ENCODE results near the gene EIF4EBP3. TPM values are rescaled to one million over a fixed set of nuclear protein-coding genes. Genes with fewer than 3 reads are reported as not detected.
"Not testable (repeated sequence)": the region's sequence is repeated elsewhere in the genome, so short reads cannot be mapped to it uniquely, and the experiment has no call there.

Gene EIF4EBP3
- total RNA-seq, 1 experiment from 2014 or later = 7.3 TPM

DNA sequence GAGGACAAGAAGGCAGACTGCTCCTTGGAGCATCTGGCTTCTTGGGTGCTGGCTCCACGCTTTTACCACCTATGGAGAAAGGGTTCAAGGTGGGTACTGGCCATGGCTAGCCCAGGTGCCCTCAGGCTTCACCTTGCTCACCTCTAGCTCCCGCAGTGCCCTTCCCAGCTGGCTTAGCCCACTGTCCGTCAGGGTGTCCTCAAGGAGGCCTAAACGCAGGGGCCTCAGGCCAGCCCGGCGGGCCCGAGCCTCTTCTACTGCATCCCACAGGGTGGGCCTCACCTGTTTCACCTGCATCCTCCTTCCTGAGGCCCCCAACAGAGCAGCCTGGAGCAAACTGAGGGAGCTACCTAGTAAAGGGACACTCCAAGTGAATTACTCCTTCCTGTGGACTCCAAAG is 26.2 kb downstream of the EIF4EBP3 start:
- Histone ChIP-seq H4K20me1 (ENCODE audit: insufficient read depth, low read depth, low read length) (no peaks in the 10 kb centered on the region; the same call in 1 of the 2 replicates), H3K9me2 (replicated peaks; ENCODE audit: insufficient read depth, low read length) (no peaks in the 10 kb centered on the region), H3K4me1 (ENCODE audit: low read length) (no peaks in the 10 kb centered on the region), H3K27me3 (ENCODE audit: low read length) (no peaks in the 10 kb centered on the region), H3K9ac (ENCODE audit: low read length) (no peak overlapping the region), H3K36me3 (ENCODE audit: insufficient read depth, low read length) (no peaks in the 10 kb centered on the region), H3K79me2 (ENCODE audit: low read length) (no peaks in the 10 kb centered on the region), H3K4me3 (ENCODE audit: low read length) (no peak overlapping the region), H2AFZ (ENCODE audit: low read length) (no peak overlapping the region), H3K4me2 (ENCODE audit: low read depth, low read length, poor library complexity, severe bottlenecking) (no peak overlapping the region), H3K27ac (ENCODE audit: low read length) (no peak overlapping the region), H3K9me3 (ENCODE audit: low read length) (no peaks in the 10 kb centered on the region)
- no peak for DNase-seq

DNA sequence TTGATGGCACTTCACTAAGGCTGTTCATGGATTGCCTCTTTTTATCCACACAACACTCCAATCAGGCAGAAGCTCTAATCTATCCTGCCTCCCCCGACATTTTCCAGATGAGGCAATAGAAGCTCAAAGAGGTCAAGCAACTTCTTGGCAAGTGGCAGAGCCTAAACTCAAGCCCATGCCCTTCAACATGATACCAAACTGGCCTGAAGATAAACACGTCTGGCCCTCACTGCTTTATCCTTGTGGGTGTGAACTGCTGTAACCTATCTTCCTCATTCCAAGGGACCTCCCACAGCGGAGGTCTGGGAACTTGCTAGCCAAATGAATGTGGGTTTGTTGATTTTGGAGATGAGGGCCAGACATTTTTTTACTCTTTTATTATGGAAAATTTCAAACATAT is 26.7 kb downstream of the EIF4EBP3 start:
- Histone ChIP-seq H3K79me2 (ENCODE audit: low read length) (no peaks in the 10 kb centered on the region), H3K4me1 (ENCODE audit: low read length) (no peaks in the 10 kb centered on the region), H3K36me3 (ENCODE audit: insufficient read depth, low read length) (no peaks in the 10 kb centered on the region), H4K20me1 (ENCODE audit: insufficient read depth, low read depth, low read length) (no peaks in the 10 kb centered on the region; the same call in 1 of the 2 replicates), H3K4me2 (ENCODE audit: low read depth, low read length, poor library complexity, severe bottlenecking) (no peak overlapping the region), H3K27me3 (ENCODE audit: low read length) (no peaks in the 10 kb centered on the region), H2AFZ (ENCODE audit: low read length) (no peak overlapping the region), H3K4me3 (ENCODE audit: low read length) (no peak overlapping the region), H3K9me3 (ENCODE audit: low read length) (no peaks in the 10 kb centered on the region), H3K9me2 (replicated peaks; ENCODE audit: insufficient read depth, low read length) (no peaks in the 10 kb centered on the region), H3K9ac (ENCODE audit: low read length) (no peak overlapping the region), H3K27ac (ENCODE audit: low read length) (no peak overlapping the region)
- no peak for DNase-seq

DNA sequence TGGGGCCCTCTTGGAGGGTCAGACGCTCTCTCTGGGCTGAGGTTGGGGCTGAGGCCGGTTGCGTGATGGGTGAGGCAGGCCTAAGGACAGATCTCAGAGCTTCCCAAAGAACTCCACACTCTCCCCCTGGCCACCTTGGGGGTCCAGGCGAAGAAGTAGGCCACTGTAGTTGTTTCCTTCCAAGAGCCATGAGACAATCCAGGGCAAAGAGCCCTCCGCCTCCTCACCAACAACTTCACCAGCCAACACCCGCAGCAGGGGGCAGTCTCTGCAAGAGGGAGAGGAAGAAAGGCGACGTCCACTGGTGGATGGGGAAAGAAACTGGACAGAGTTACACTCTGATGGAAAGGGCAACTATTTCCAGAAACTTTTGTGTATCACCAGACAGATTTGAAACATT is 27.8 kb downstream of the EIF4EBP3 start:
- Histone ChIP-seq H3K9me3 (ENCODE audit: low read length) (no peaks in the 10 kb centered on the region), H3K4me3 (ENCODE audit: low read length) (no peak overlapping the region), H3K36me3 (ENCODE audit: insufficient read depth, low read length) (no peaks in the 10 kb centered on the region), H3K79me2 (ENCODE audit: low read length) (no peaks in the 10 kb centered on the region), H3K4me2 (ENCODE audit: low read depth, low read length, poor library complexity, severe bottlenecking) (no peak overlapping the region), H3K9me2 (replicated peaks; ENCODE audit: insufficient read depth, low read length) (no peaks in the 10 kb centered on the region), H4K20me1 (ENCODE audit: insufficient read depth, low read depth, low read length) (no peaks in the 10 kb centered on the region), H3K27ac (ENCODE audit: low read length) (no peak overlapping the region), H2AFZ (ENCODE audit: low read length) (no peak overlapping the region), H3K9ac (ENCODE audit: low read length) (no peak overlapping the region), H3K4me1 (ENCODE audit: low read length) (no peaks in the 10 kb centered on the region), H3K27me3 (ENCODE audit: low read length) (no peaks in the 10 kb centered on the region)
- no peak for DNase-seq

DNA sequence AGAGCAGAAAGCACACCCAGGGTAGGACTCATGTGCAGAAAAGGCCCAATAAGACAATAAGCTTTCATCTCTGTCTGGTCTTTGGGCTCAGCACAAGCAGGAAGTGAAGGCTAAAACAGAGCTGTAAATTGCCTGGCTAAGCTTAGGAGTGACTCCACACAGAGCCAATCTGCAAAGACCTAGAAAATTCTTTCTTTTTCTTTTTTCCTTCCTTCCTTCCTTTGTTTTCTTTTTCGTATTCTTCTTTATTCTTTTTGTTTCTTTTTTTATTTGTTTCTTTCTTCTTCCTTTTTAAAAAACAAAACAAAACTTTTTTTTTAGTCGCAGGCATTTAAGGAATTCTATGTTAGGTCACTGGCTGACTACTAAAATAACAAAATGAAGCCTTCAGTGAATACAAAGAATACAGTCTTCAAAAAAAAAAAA is 29.3 kb downstream of the EIF4EBP3 start:
- no peaks in the 10 kb centered on the region for H3K4me1 ChIP-seq (ENCODE audit: low read length)
- no peak overlapping the region for H3K4me3 ChIP-seq (ENCODE audit: low read length)
- no peak overlapping the region for H3K9ac ChIP-seq (ENCODE audit: low read length)
- no peaks in the 10 kb centered on the region for H4K20me1 ChIP-seq (ENCODE audit: insufficient read depth, low read depth, low read length)
- H3K79me2 ChIP-seq (ENCODE audit: low read length) = no peaks in the 10 kb centered on the region
- no peaks in the 10 kb centered on the region for H3K36me3 ChIP-seq (ENCODE audit: insufficient read depth, low read length)
- no peaks in the 10 kb centered on the region for H3K9me2 ChIP-seq (replicated peaks; ENCODE audit: insufficient read depth, low read length)
- DNase-seq = no peak
- no peaks in the 10 kb centered on the region for H3K27me3 ChIP-seq (ENCODE audit: low read length)
- no peaks in the 10 kb centered on the region for H3K9me3 ChIP-seq (ENCODE audit: low read length)
- H3K4me2 ChIP-seq (ENCODE audit: low read depth, low read length, poor library complexity, severe bottlenecking) = no peak overlapping the region
- no peak overlapping the region for H3K27ac ChIP-seq (ENCODE audit: low read length)
- H2AFZ ChIP-seq (ENCODE audit: low read length) = no peak overlapping the region

DNA sequence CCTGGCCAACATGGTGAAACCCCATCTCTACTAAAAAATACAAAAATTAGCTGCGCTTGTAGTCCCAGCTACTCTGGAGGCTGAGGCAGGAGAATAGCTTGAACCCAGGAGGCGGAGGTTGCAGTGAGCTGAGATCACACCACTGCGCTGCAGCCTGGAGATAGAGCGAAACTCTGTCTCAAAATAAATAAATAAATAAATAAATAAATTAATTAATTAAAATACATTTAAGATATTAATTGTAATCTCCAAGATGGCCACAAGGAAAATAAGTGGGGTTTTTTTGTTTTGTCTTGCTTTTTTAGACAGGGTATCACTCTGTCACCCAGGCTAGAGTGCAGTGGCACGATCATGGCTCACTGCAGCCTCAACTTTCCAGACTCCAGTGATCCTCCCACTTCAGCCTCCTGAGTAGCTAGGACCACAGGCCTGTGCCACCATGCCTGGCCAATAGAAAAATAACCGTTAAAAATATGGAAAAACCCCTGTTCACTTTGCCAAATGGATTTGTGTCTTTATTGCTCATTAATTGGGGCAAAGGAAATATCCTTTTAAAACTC is 31.8 kb downstream of the EIF4EBP3 start:
- H3K9ac ChIP-seq (ENCODE audit: low read length); H3K27ac ChIP-seq (ENCODE audit: low read length): not testable (repeated sequence)

DNA sequence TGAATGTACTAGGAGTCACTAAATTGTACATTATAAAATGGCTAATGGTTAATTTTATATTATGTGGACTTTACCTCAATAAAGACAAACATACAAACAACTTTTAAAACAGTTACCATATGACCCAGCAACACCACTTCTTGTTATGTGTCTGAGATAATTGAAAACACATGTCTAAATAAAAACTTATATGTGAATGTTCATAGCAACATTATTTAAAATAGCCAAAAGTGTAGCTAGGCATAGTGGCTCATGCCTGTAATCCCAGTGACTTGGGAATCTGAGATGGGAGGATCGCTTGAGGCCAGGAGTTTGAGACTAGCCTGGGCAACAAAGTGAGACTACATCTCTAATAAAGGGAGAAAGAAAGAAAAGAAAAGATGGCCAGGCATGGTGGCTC is 40.0 kb downstream of the EIF4EBP3 start:
- Histone ChIP-seq H3K9me3 (ENCODE audit: low read length) (no peaks in the 10 kb centered on the region), H2AFZ (ENCODE audit: low read length) (no peak overlapping the region), H4K20me1 (ENCODE audit: insufficient read depth, low read depth, low read length) (no peaks in the 10 kb centered on the region), H3K4me2 (ENCODE audit: low read depth, low read length, poor library complexity, severe bottlenecking) (no peak overlapping the region), H3K4me1 (ENCODE audit: low read length) (no peaks in the 10 kb centered on the region), H3K9ac (ENCODE audit: low read length) (no peak overlapping the region), H3K36me3 (ENCODE audit: insufficient read depth, low read length) (no peaks in the 10 kb centered on the region), H3K27ac (ENCODE audit: low read length) (no peak overlapping the region), H3K27me3 (ENCODE audit: low read length) (no peaks in the 10 kb centered on the region), H3K9me2 (replicated peaks; ENCODE audit: insufficient read depth, low read length) (no peaks in the 10 kb centered on the region), H3K79me2 (ENCODE audit: low read length) (no peaks in the 10 kb centered on the region), H3K4me3 (ENCODE audit: low read length) (no peak overlapping the region)
- DNase-seq = no peak

More for the DNA sequence above, 31.8 kb downstream of the EIF4EBP3 start:
- not testable (repeated sequence) for H3K9me2 ChIP-seq (replicated peaks; ENCODE audit: insufficient read depth, low read length); H3K4me3 ChIP-seq (ENCODE audit: low read length); H3K27me3 ChIP-seq (ENCODE audit: low read length); H3K79me2 ChIP-seq (ENCODE audit: low read length); H4K20me1 ChIP-seq (ENCODE audit: insufficient read depth, low read depth, low read length); H3K36me3 ChIP-seq (ENCODE audit: insufficient read depth, low read length); H2AFZ ChIP-seq (ENCODE audit: low read length); H3K4me2 ChIP-seq (ENCODE audit: low read depth, low read length, poor library complexity, severe bottlenecking); DNase-seq; H3K9me3 ChIP-seq (ENCODE audit: low read length); H3K4me1 ChIP-seq (ENCODE audit: low read length)

DNA sequence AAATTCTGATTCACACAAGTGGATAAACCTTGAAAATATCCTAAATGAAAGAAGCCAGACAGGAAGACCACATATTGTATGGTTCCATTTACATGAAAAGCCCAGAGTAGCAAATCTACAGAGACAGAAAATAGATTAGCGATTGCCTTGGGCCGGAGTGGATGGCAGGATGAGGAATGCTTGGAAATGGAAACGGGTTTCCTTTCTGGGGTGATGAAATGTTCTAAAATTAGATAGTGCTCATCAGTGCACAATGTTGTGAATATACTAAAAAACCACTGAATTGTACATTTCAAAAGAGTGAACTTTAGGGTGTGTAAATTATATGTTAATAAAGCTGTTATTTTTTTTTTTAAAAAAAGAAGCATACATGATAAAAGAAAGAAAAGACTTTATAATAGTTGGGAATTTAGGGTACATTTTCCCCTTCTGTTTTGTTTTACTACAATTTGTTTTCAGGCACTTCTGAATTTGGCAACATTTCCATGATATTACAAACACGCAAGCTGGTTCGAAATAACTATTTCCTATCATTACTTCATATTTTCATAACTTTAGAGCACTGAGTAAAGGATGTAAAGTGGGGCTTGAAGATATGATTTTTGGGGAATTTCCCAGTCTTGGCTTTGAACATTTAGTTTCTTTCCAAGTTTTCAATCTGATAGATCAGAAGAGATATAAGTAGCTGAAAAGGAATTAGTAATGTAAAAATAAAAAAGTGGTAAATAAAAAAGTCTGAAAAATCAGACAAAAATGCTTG is 41.0 kb downstream of the EIF4EBP3 start:
- no peaks in the 10 kb centered on the region for H3K79me2 ChIP-seq (ENCODE audit: low read length)
- H3K36me3 ChIP-seq (ENCODE audit: insufficient read depth, low read length) = no peaks in the 10 kb centered on the region
- no peaks in the 10 kb centered on the region for H4K20me1 ChIP-seq (ENCODE audit: insufficient read depth, low read depth, low read length)

DNA sequence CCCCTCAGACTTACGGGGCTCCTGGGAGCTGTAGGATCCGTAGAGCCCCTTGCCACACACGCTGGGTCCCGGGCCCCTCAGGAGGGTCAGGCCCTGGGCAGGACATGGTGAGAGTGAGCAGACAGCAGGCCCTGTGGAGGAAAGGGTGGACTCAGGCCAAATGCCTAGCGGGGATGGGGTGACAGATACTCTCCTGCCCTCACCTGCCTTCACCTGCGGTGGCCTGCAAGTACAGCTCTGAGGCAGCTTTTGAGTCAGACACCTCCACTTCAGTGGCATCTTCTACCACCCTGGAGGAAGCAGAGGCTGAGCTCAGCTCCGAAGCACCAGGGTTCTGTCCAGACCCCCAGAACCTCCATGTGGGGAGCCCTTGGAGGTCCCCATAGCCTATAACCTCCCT is 43.4 kb downstream of the EIF4EBP3 start:
- H3K79me2 ChIP-seq (ENCODE audit: low read length) = no peaks in the 10 kb centered on the region
- no peaks in the 10 kb centered on the region for H3K36me3 ChIP-seq (ENCODE audit: insufficient read depth, low read length)
- DNase-seq = no peak
- H3K4me1 ChIP-seq (ENCODE audit: low read length) = no peaks in the 10 kb centered on the region
- H3K27ac ChIP-seq (ENCODE audit: low read length) = no peak overlapping the region
- no peaks in the 10 kb centered on the region for H4K20me1 ChIP-seq (ENCODE audit: insufficient read depth, low read depth, low read length)
- no peak overlapping the region for H3K4me3 ChIP-seq (ENCODE audit: low read length)
- no peak overlapping the region for H3K9ac ChIP-seq (ENCODE audit: low read length)
- H2AFZ ChIP-seq (ENCODE audit: low read length) = no peak overlapping the region
- H3K9me2 ChIP-seq (replicated peaks; ENCODE audit: insufficient read depth, low read length) = no peaks in the 10 kb centered on the region
- H3K27me3 ChIP-seq (ENCODE audit: low read length) = no peaks in the 10 kb centered on the region
- no peaks in the 10 kb centered on the region for H3K9me3 ChIP-seq (ENCODE audit: low read length)
- H3K4me2 ChIP-seq (ENCODE audit: low read depth, low read length, poor library complexity, severe bottlenecking) = no peak overlapping the region

More for the DNA sequence above, 41.0 kb downstream of the EIF4EBP3 start:
- no peaks in the 10 kb centered on the region for H3K9me3 ChIP-seq (ENCODE audit: low read length)
- H3K9me2 ChIP-seq (replicated peaks; ENCODE audit: insufficient read depth, low read length) = no peaks in the 10 kb centered on the region
- no peak overlapping the region for H3K4me2 ChIP-seq (ENCODE audit: low read depth, low read length, poor library complexity, severe bottlenecking)
- no peaks in the 10 kb centered on the region for H3K4me1 ChIP-seq (ENCODE audit: low read length)
- H3K9ac ChIP-seq (ENCODE audit: low read length) = no peak overlapping the region
- DNase-seq = no peak
- no peaks in the 10 kb centered on the region for H3K27me3 ChIP-seq (ENCODE audit: low read length)
- H3K4me3 ChIP-seq (ENCODE audit: low read length) = no peak overlapping the region
- H3K27ac ChIP-seq (ENCODE audit: low read length) = no peak overlapping the region
- no peak overlapping the region for H2AFZ ChIP-seq (ENCODE audit: low read length)

All from Karpas-422 (cell line).